Ishikawa (cell line): Measurements from ENCODE around the gene MYO15B.

Experiments
- EGR1 ChIP-seq: IDR thresholded peaks from 2 replicates; pipeline ENCODE4 v1.6.1; 2012
- TCF12 ChIP-seq: IDR thresholded peaks from 2 replicates; pipeline ENCODE4 v1.6.1; 2012; ENCODE audit warnings: low read depth
- TF ChIP-seq, protein P1 (sequence below): IDR thresholded peaks from 2 replicates; pipeline ENCODE4 v1.6.1; 2012; ENCODE audit warnings: low read depth, mild to moderate bottlenecking

DNA sequence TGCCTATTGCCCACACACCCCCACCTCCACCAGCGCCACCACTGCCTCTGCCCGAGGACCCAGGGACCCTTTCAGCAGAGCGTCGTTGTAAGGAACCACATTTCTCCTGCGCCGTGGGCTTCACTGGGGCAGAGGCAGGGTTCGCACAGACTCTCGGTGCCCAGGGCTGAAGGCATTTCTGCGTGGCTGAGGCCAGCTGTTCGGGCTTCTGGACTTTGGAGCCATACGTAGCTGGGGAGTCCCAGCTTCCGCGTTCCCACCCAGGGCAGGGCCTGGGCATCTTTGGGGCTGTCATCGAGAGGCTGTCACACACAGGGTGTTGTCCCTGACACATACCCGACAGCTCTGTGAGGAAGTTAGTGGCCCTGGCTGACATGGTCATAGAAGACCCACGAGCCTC lies 29.6 kb downstream of the MYO15B start:
- no peak for TF ChIP-seq EGR1
- TF ChIP-seq TCF12 = no peak
- TF ChIP-seq, protein P1, sequence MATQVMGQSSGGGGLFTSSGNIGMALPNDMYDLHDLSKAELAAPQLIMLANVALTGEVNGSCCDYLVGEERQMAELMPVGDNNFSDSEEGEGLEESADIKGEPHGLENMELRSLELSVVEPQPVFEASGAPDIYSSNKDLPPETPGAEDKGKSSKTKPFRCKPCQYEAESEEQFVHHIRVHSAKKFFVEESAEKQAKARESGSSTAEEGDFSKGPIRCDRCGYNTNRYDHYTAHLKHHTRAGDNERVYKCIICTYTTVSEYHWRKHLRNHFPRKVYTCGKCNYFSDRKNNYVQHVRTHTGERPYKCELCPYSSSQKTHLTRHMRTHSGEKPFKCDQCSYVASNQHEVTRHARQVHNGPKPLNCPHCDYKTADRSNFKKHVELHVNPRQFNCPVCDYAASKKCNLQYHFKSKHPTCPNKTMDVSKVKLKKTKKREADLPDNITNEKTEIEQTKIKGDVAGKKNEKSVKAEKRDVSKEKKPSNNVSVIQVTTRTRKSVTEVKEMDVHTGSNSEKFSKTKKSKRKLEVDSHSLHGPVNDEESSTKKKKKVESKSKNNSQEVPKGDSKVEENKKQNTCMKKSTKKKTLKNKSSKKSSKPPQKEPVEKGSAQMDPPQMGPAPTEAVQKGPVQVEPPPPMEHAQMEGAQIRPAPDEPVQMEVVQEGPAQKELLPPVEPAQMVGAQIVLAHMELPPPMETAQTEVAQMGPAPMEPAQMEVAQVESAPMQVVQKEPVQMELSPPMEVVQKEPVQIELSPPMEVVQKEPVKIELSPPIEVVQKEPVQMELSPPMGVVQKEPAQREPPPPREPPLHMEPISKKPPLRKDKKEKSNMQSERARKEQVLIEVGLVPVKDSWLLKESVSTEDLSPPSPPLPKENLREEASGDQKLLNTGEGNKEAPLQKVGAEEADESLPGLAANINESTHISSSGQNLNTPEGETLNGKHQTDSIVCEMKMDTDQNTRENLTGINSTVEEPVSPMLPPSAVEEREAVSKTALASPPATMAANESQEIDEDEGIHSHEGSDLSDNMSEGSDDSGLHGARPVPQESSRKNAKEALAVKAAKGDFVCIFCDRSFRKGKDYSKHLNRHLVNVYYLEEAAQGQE = no peak
